Measurements from ENCODE around the gene CDSN.

Gene CDSN

DNA sequence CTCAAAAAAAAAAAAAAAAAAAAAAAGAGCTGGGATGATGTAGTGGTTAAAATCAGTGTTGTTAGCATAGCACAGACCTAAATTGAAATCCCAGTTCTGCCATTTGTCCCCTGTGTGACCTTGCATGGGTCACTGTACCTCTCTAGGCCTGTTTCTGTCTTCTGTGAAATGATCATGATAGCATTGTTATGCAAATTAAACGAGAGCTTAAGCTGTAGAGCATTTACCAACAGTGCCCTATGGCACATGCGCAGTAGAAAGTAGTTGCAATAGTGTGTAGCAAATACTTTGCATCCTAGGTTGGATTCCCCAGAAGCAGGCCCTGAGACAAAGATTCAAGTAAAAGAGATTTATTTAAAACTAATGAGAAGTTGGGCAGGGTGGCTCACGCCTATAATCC, 11.3 kb upstream of the CDSN start:
- TF ChIP-seq, protein P1, sequence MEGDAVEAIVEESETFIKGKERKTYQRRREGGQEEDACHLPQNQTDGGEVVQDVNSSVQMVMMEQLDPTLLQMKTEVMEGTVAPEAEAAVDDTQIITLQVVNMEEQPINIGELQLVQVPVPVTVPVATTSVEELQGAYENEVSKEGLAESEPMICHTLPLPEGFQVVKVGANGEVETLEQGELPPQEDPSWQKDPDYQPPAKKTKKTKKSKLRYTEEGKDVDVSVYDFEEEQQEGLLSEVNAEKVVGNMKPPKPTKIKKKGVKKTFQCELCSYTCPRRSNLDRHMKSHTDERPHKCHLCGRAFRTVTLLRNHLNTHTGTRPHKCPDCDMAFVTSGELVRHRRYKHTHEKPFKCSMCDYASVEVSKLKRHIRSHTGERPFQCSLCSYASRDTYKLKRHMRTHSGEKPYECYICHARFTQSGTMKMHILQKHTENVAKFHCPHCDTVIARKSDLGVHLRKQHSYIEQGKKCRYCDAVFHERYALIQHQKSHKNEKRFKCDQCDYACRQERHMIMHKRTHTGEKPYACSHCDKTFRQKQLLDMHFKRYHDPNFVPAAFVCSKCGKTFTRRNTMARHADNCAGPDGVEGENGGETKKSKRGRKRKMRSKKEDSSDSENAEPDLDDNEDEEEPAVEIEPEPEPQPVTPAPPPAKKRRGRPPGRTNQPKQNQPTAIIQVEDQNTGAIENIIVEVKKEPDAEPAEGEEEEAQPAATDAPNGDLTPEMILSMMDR (conservative IDR thresholded peaks at IDR 0.05; ENCODE audit: low read length): no peak
- no peak for TF ChIP-seq EZH2phosphoT487 (IDR thresholded peaks at IDR 0.05; ENCODE audit: borderline replicate concordance)
- H3K9me3 ChIP-seq (ENCODE audit: insufficient read depth, low read depth, low read length): no peaks in the 10 kb centered on the region
- H2AFZ ChIP-seq (ENCODE audit: low read length): no peak overlapping the region
- H4K20me1 ChIP-seq (ENCODE audit: insufficient read depth, low read length, poor library complexity, severe bottlenecking): no peaks in the 10 kb centered on the region
- no peaks in the 10 kb centered on the region for H3K9me2 ChIP-seq (replicated peaks; ENCODE audit: low read depth, low read length)
- peaks cover 3% of the 10 kb centered on the region for H3K4me1 ChIP-seq (ENCODE audit: insufficient read depth, low read length, poor library complexity, severe bottlenecking)
- H3F3A ChIP-seq (ENCODE audit: low read depth): no peaks in the 10 kb centered on the region
- H3K4me2 ChIP-seq (ENCODE audit: low read depth, low read length, poor library complexity, severe bottlenecking): no peak overlapping the region
- H3K4me3 ChIP-seq (ENCODE audit: low read length, poor library complexity, severe bottlenecking): no peak overlapping the region
- H3K79me2 ChIP-seq (ENCODE audit: insufficient read depth, low read length): no peaks in the 10 kb centered on the region
- no peaks in the 10 kb centered on the region for H3K36me3 ChIP-seq (ENCODE audit: insufficient read depth, low read length)
- H3K27me3 ChIP-seq (ENCODE audit: insufficient read depth, low read length, poor library complexity, severe bottlenecking): no peaks in the 10 kb centered on the region
- no peak overlapping the region for H3K9ac ChIP-seq (ENCODE audit: low read depth, low read length, poor library complexity, severe bottlenecking)

DNA sequence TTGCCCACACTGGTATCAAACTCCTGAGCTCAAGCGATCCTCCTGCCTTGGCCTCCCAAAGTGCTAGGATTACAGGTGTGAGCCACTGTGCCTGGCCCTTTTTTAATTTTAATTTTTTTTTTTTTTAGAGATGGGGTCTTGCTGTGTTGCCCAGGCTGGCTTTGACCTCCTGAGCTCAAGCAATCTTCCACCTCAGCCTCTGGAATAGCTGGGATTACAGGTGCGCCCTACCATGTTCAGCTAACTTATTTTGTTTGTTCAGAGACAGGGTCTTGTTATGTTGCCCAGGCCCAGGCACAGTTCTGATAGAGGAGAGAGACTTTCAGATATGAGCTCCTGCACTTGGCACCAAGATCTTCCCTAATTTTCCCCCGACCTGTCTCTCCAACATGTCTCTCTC, 10.5 kb upstream of the CDSN start:
- Histone ChIP-seq H3K4me3 (ENCODE audit: low read length, poor library complexity, severe bottlenecking) (no peak overlapping the region), H3K27me3 (ENCODE audit: insufficient read depth, low read length, poor library complexity, severe bottlenecking) (no peaks in the 10 kb centered on the region), H3K9me3 (ENCODE audit: insufficient read depth, low read depth, low read length) (no peaks in the 10 kb centered on the region), H3K9ac (ENCODE audit: low read depth, low read length, poor library complexity, severe bottlenecking) (no peak overlapping the region), H3K9me2 (replicated peaks; ENCODE audit: low read depth, low read length) (no peaks in the 10 kb centered on the region), H3K4me1 (ENCODE audit: insufficient read depth, low read length, poor library complexity, severe bottlenecking) (peaks cover 3% of the 10 kb centered on the region), H3F3A (ENCODE audit: low read depth) (no peaks in the 10 kb centered on the region), H4K20me1 (ENCODE audit: insufficient read depth, low read length, poor library complexity, severe bottlenecking) (no peaks in the 10 kb centered on the region), H3K36me3 (ENCODE audit: insufficient read depth, low read length) (no peaks in the 10 kb centered on the region), H3K79me2 (ENCODE audit: insufficient read depth, low read length) (no peaks in the 10 kb centered on the region), H2AFZ (ENCODE audit: low read length) (no peak overlapping the region), H3K4me2 (ENCODE audit: low read depth, low read length, poor library complexity, severe bottlenecking) (no peak overlapping the region)
- TF ChIP-seq EZH2phosphoT487 (IDR thresholded peaks at IDR 0.05; ENCODE audit: borderline replicate concordance): no peak
- TF ChIP-seq, protein P1 (conservative IDR thresholded peaks at IDR 0.05; ENCODE audit: low read length): no peak

DNA sequence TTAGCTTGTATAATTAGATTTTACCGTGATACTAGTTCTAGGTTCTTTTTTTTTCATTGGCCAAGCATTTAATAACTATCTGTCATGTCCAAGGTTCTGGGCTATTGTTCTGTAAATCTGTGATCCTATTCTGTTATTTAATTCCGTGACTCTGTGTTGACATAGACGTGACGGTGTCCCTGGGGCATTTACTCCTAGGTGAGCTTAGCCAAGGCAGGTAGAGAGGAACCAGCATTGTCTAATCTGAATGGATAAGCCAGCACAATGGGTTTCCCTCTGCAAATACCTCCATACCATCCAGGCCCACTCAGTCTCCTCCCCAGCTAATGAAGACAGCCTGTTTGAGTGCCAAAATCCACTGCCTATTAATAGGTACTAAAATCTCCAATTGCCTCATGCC, 8.9 kb upstream of the CDSN start:
- TF ChIP-seq, protein P1 (conservative IDR thresholded peaks at IDR 0.05; ENCODE audit: low read length): no peak
- no peak for TF ChIP-seq EZH2phosphoT487 (IDR thresholded peaks at IDR 0.05; ENCODE audit: borderline replicate concordance)
- H3K9me3 ChIP-seq (ENCODE audit: insufficient read depth, low read depth, low read length): no peaks in the 10 kb centered on the region
- no peak overlapping the region for H3K4me2 ChIP-seq (ENCODE audit: low read depth, low read length, poor library complexity, severe bottlenecking)
- no peaks in the 10 kb centered on the region for H3K27me3 ChIP-seq (ENCODE audit: insufficient read depth, low read length, poor library complexity, severe bottlenecking)
- no peaks in the 10 kb centered on the region for H3F3A ChIP-seq (ENCODE audit: low read depth)
- H4K20me1 ChIP-seq (ENCODE audit: insufficient read depth, low read length, poor library complexity, severe bottlenecking): no peaks in the 10 kb centered on the region
- no peaks in the 10 kb centered on the region for H3K9me2 ChIP-seq (replicated peaks; ENCODE audit: low read depth, low read length)
- H3K4me1 ChIP-seq (ENCODE audit: insufficient read depth, low read length, poor library complexity, severe bottlenecking): peaks cover 3% of the 10 kb centered on the region
- no peak overlapping the region for H2AFZ ChIP-seq (ENCODE audit: low read length)
- no peaks in the 10 kb centered on the region for H3K36me3 ChIP-seq (ENCODE audit: insufficient read depth, low read length)
- no peaks in the 10 kb centered on the region for H3K79me2 ChIP-seq (ENCODE audit: insufficient read depth, low read length)
- H3K4me3 ChIP-seq (ENCODE audit: low read length, poor library complexity, severe bottlenecking): no peak overlapping the region
- no peak overlapping the region for H3K9ac ChIP-seq (ENCODE audit: low read depth, low read length, poor library complexity, severe bottlenecking)

Data from Loucy (cell line).